Neural progenitor cell (in vitro differentiated cells): ENCODE results near the gene OGDH. TPM values are rescaled to one million over a fixed set of nuclear protein-coding genes. Genes with fewer than 3 reads are reported as not detected.
"Not testable (repeated sequence)": the region's sequence is repeated elsewhere in the genome, so short reads cannot be mapped to it uniquely, and the experiment has no call there.

Experiments
- DNase-seq: peaks from one replicate; pipeline ENCODE4 v3.0.0-alpha.2; 2016; ENCODE audit warnings: low spot score
- H2AFZ ChIP-seq: fragments of 200-600 bp; sonication (generic); replicated peaks from 2 replicates; pipeline ENCODE4 v1.6.1; 2016; ENCODE audit warnings: antibody characterized with exemption
- H3F3A ChIP-seq: fragments of 200-600 bp; sonication (generic); 2 replicates; pipeline ENCODE4 v1.6.1; 2016; ENCODE audit warnings: antibody characterized with exemption, low read depth
- H3K27ac ChIP-seq: fragments of 200-600 bp; sonication (generic); 2 replicates; pipeline ENCODE4 v1.5.1; 2016; ENCODE audit warnings: mild to moderate bottlenecking
- H3K27me3 ChIP-seq: fragments of 200-600 bp; sonication (generic); 2 replicates; pipeline ENCODE4 v1.6.1; 2016; ENCODE audit warnings: mild to moderate bottlenecking, moderate library complexity
- H3K36me3 ChIP-seq: fragments of 200-600 bp; sonication (generic); 2 replicates; pipeline ENCODE4 v1.5.1; 2016
- H3K4me1 ChIP-seq: fragments of 200-600 bp; sonication (generic); 2 replicates; pipeline ENCODE4 v1.6.1; 2016; ENCODE audit warnings: mixed run types
- H3K4me2 ChIP-seq: fragments of 200-600 bp; sonication (generic); 2 replicates; pipeline ENCODE4 v1.6.1; 2016
- H3K4me3 ChIP-seq: fragments of 200-600 bp; sonication (generic); 2 replicates; pipeline ENCODE4 v1.5.1; 2016
- H3K79me2 ChIP-seq: fragments of 200-600 bp; sonication (generic); 2 replicates; pipeline ENCODE4 v1.6.1; 2016; ENCODE audit warnings: low read depth
- H3K9ac ChIP-seq: fragments of 200-600 bp; sonication (generic); 2 replicates; pipeline ENCODE4 v1.6.1; 2016
- H3K9me3 ChIP-seq: fragments of 200-600 bp; sonication (generic); 2 replicates; pipeline ENCODE4 v1.5.1; 2016; ENCODE audit warnings: low read depth
- H4K20me1 ChIP-seq: fragments of 200-600 bp; sonication (generic); 2 replicates; pipeline ENCODE4 v1.6.1; 2016; ENCODE audit warnings: low read depth
- H3K27ac Mint-ChIP-seq: 3 replicates; pipeline ENCODE4 v1.8.0; 2021; ENCODE audit warnings: mixed read lengths
- H3K27me3 Mint-ChIP-seq: 2 replicates; pipeline ENCODE4 v1.8.0; 2022; ENCODE audit warnings: low read depth, mild to moderate bottlenecking, inconsistent platforms, moderate library complexity, mixed read lengths; ENCODE audit not compliant: insufficient read depth
- H3K36me3 Mint-ChIP-seq: 3 replicates; pipeline ENCODE4 v1.8.0; 2021; ENCODE audit warnings: mixed read lengths
- H3K4me1 Mint-ChIP-seq: 3 replicates; pipeline ENCODE4 v1.8.0; 2021; ENCODE audit warnings: mixed read lengths
- H3K4me3 Mint-ChIP-seq: 3 replicates; pipeline ENCODE4 v1.8.0; 2021; ENCODE audit warnings: mild to moderate bottlenecking, moderate library complexity, mixed read lengths
- H3K9me3 Mint-ChIP-seq: 3 replicates; pipeline ENCODE4 v1.8.0; 2020; ENCODE audit warnings: mixed read lengths
- EZH2 ChIP-seq: fragments of 200-600 bp; sonication (generic); IDR thresholded peaks from 2 replicates; pipeline ENCODE4 v1.6.1; 2017; ENCODE audit warnings: antibody characterized with exemption, mild to moderate bottlenecking, moderate library complexity
- EZH2phosphoT487 ChIP-seq: fragments of 200-600 bp; sonication (generic); IDR thresholded peaks from 2 replicates; pipeline ENCODE4 v1.6.1; 2017; ENCODE audit warnings: antibody characterized with exemption
- total RNA-seq: library from RNA; depleted of rRNA; stranded (reverse); fragments of >200 nt; gene quantifications from 2 replicates; pipeline ENCODE4 v1.2.3, GENCODE V29; 2015; ENCODE audit warnings: low replicate concordance
- TF ChIP-seq, protein P1 (sequence below): fragments of 200-600 bp; sonication (generic); IDR thresholded peaks from 2 replicates; pipeline ENCODE4 v1.5.1; 2017; ENCODE audit warnings: antibody characterized with exemption, mild to moderate bottlenecking

Gene OGDH
- total RNA-seq, 1 donor from 2014 or later = 25.2 TPM

DNA sequence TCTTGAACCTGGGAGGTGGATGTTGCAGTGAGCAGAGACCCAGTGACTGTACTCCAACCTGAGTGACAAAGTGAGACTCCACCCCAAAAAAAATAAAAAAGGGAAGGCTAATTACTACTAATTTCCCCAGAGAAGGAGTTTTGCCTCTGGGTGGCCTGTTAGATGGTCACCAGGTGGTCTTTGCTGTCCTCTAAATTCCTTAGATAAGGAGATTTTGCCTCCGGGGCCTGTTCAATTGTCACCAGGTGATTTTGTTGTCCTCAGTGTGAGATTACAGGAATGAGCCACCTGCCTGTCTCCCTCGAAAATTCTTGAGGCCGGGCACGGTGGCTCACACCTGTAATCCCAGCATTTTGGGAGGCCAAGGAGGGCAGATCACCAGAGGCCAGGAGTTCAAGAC lies 117.8 kb downstream of the OGDH start:
- Mint-ChIP-seq H3K4me1 (no peaks in the 10 kb centered on the region), H3K9me3 (peaks cover 7% of the 10 kb centered on the region), H3K27me3 (peaks cover 4% of the 10 kb centered on the region), H3K4me3 (no peak overlapping the region), H3K27ac (no peak overlapping the region), H3K36me3 (no peaks in the 10 kb centered on the region)
- H2AFZ ChIP-seq = no peak overlapping the region
- H3K27ac ChIP-seq = no peak overlapping the region
- no peak for DNase-seq
- no peak overlapping the region for H3K9ac ChIP-seq
- no peaks in the 10 kb centered on the region for H4K20me1 ChIP-seq
- H3K4me2 ChIP-seq = no peak overlapping the region
- TF ChIP-seq, protein P1, sequence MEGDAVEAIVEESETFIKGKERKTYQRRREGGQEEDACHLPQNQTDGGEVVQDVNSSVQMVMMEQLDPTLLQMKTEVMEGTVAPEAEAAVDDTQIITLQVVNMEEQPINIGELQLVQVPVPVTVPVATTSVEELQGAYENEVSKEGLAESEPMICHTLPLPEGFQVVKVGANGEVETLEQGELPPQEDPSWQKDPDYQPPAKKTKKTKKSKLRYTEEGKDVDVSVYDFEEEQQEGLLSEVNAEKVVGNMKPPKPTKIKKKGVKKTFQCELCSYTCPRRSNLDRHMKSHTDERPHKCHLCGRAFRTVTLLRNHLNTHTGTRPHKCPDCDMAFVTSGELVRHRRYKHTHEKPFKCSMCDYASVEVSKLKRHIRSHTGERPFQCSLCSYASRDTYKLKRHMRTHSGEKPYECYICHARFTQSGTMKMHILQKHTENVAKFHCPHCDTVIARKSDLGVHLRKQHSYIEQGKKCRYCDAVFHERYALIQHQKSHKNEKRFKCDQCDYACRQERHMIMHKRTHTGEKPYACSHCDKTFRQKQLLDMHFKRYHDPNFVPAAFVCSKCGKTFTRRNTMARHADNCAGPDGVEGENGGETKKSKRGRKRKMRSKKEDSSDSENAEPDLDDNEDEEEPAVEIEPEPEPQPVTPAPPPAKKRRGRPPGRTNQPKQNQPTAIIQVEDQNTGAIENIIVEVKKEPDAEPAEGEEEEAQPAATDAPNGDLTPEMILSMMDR = no peak
- no peak for TF ChIP-seq EZH2phosphoT487
- no peak for TF ChIP-seq EZH2
- H3F3A ChIP-seq = no peaks in the 10 kb centered on the region
- H3K36me3 ChIP-seq = no peaks in the 10 kb centered on the region
- no peak overlapping the region for H3K4me3 ChIP-seq
- no peaks in the 10 kb centered on the region for H3K27me3 ChIP-seq
- H3K79me2 ChIP-seq = no peaks in the 10 kb centered on the region
- no peaks in the 10 kb centered on the region for H3K9me3 ChIP-seq
- no peaks in the 10 kb centered on the region for H3K4me1 ChIP-seq

- not testable (repeated sequence) for H3K27ac ChIP-seq, H3K27ac Mint-ChIP-seq, DNase-seq, H3K79me2 ChIP-seq, H3K4me2 ChIP-seq, H3K27me3 Mint-ChIP-seq, H3K36me3 ChIP-seq, H3K27me3 ChIP-seq, H3K4me3 ChIP-seq, H3K9ac ChIP-seq, H3K9me3 Mint-ChIP-seq, H3K4me1 Mint-ChIP-seq, H3K4me1 ChIP-seq, H3K4me3 Mint-ChIP-seq, H3K9me3 ChIP-seq, H3K36me3 Mint-ChIP-seq, H4K20me1 ChIP-seq, H3F3A ChIP-seq, H2AFZ ChIP-seq
These were observed 119.8 kb downstream of the OGDH start for GRCh38 chr7:44726250-44726649.

GRCh38 chr7:44727158-44727936 lies 120.9 kb downstream of the OGDH start:
- no peak for DNase-seq
- Histone ChIP-seq H3K9me3 (no peaks in the 10 kb centered on the region), H4K20me1 (no peaks in the 10 kb centered on the region), H3K9ac (no peak overlapping the region), H2AFZ (no peak overlapping the region), H3K27me3 (no peaks in the 10 kb centered on the region), H3K36me3 (no peaks in the 10 kb centered on the region), H3K4me2 (no peak overlapping the region), H3K27ac (no peak overlapping the region), H3K79me2 (no peaks in the 10 kb centered on the region), H3F3A (no peaks in the 10 kb centered on the region), H3K4me3 (no peak overlapping the region), H3K4me1 (no peaks in the 10 kb centered on the region)
- no peak overlapping the region for H3K27ac Mint-ChIP-seq
- peaks cover 3% of the 10 kb centered on the region for H3K9me3 Mint-ChIP-seq
- no peaks in the 10 kb centered on the region for H3K4me1 Mint-ChIP-seq
- TF ChIP-seq EZH2 (no peak), EZH2phosphoT487 (no peak)
- TF ChIP-seq, protein P1 = no peak
- no peaks in the 10 kb centered on the region for H3K36me3 Mint-ChIP-seq
- peaks cover 7% of the 10 kb centered on the region for H3K27me3 Mint-ChIP-seq
- no peak overlapping the region for H3K4me3 Mint-ChIP-seq

- Histone ChIP-seq H3K36me3 (no peaks in the 10 kb centered on the region), H3K4me1 (no peaks in the 10 kb centered on the region), H3F3A (no peaks in the 10 kb centered on the region), H2AFZ (no peak overlapping the region), H3K4me3 (no peak overlapping the region), H3K9ac (no peak overlapping the region), H3K9me3 (no peaks in the 10 kb centered on the region), H4K20me1 (no peaks in the 10 kb centered on the region), H3K27me3 (no peaks in the 10 kb centered on the region), H3K4me2 (no peak overlapping the region), H3K79me2 (no peaks in the 10 kb centered on the region), H3K27ac (no peak overlapping the region)
- Mint-ChIP-seq H3K4me1 (no peaks in the 10 kb centered on the region), H3K27me3 (peaks cover 7% of the 10 kb centered on the region), H3K36me3 (no peaks in the 10 kb centered on the region), H3K27ac (no peak overlapping the region), H3K4me3 (no peak overlapping the region), H3K9me3 (peaks cover 3% of the 10 kb centered on the region)
- TF ChIP-seq EZH2phosphoT487 (no peak), EZH2 (no peak)
- TF ChIP-seq, protein P1 = no peak
- DNase-seq = no peak
These were observed 121.5 kb downstream of the OGDH start for GRCh38 chr7:44727937-44728262.
